Measurements from ENCODE around the gene ABRAXAS1. TPM values are rescaled to one million over a fixed set of nuclear protein-coding genes. Genes with fewer than 3 reads are reported as not detected.
"Not testable (repeated sequence)": the region's sequence is repeated elsewhere in the genome, so short reads cannot be mapped to it uniquely, and the experiment has no call there.

The ABRAXAS1 gene
- total and polyA plus RNA-seq, 2 donors (not counting 1 experiment from before 2014, with no cell fraction given): 5.4 to 38.4 TPM

- Mint-ChIP-seq H3K9me3 (ENCODE audit: insufficient read depth) (no peaks in the 10 kb centered on the region), H3K27ac (no peak overlapping the region), H3K27me3 (no peaks in the 10 kb centered on the region), H3K4me1 (no peaks in the 10 kb centered on the region), H3K4me3 (no peak overlapping the region)
- intact Hi-C loops (cut with micrococcal nuclease): loop anchor here (5.0 kb wide), 1 partner anchor 39 kb away; the partner anchor contains the start of gene GPAT3
- ChIA-PET POLR2A (no interaction called here), CTCF (interaction anchor here (1.3 to 1.4 kb wide), 2 partner anchors 8 to 9 kb away, joined by 5 to 6 read pairs; no protein-coding TSS in a partner anchor)
- no peak for DNase-seq
- Histone ChIP-seq H3K4me3 (ENCODE audit: control extremely low read depth in 1 of 5, extremely low read depth in 1 of 5, insufficient read depth in 1 of 5, low read depth in 2 of 5, low read length in 4 of 5) (no peak overlapping the region), H3K79me2 (ENCODE audit: control insufficient read depth, insufficient read depth, low read length) (no peaks in the 10 kb centered on the region), H2AFZ (ENCODE audit: insufficient read depth, low read depth, low read length, poor library complexity, severe bottlenecking) (no peak overlapping the region), H3K4me1 (ENCODE audit: control insufficient read depth in 2 of 2, insufficient read depth in 2 of 2, low read length in 2 of 2) (no peaks in the 10 kb centered on the region), H3K27ac (ENCODE audit: low read length in 2 of 2) (no peak overlapping the region), H4K20me1 (ENCODE audit: control insufficient read depth, insufficient read depth, low read length, poor library complexity, severe bottlenecking) (no peaks in the 10 kb centered on the region), H3K9me3 (ENCODE audit: control extremely low read depth in 1 of 3, control insufficient read depth in 2 of 3, insufficient read depth in 1 of 3, low read length in 2 of 3) (no peaks in the 10 kb centered on the region), H3K36me3 (replicated peaks in 1 of 2; ENCODE audit: control extremely low read depth in 1 of 2, control insufficient read depth in 1 of 2, extremely low read depth in 1 of 2, insufficient read depth in 2 of 2, low read length in 1 of 2) (no peaks in the 10 kb centered on the region), H3K27me3 (replicated peaks in 1 of 4; ENCODE audit: control extremely low read depth in 1 of 4, control insufficient read depth in 3 of 4, insufficient read depth in 4 of 4, low read length in 3 of 4) (no peaks in the 10 kb centered on the region), H3K9ac (ENCODE audit: low read length) (no peak overlapping the region), H3K4me2 (replicated peaks; ENCODE audit: low read depth, low read length, poor library complexity, severe bottlenecking) (no peak overlapping the region)
- no CpG with 5 or more reads among the region's 1 CpG for whole genome bisulfite sequencing (ENCODE audit: insufficient coverage)
- no peak for ATAC-seq (ENCODE audit: low read depth)
- TF ChIP-seq CTCF (IDR thresholded peaks at IDR 0.05): no peak
- no peak for TF ChIP-seq EZH2 (IDR thresholded peaks at IDR 0.05; ENCODE audit: borderline replicate concordance, insufficient read depth, low read depth, low read length, poor library complexity, severe bottlenecking)
Measured at GRCh38 chr4:83498187-83498586, 13.3 kb upstream of the ABRAXAS1 start.

GRCh38 chr4:83496085-83496917, 11.4 kb upstream of the ABRAXAS1 start:
- H3K27ac ChIP-seq (ENCODE audit: low read length in 2 of 2): not testable (repeated sequence)

More at GRCh38 chr4:83496085-83496917, 11.4 kb upstream of the ABRAXAS1 start:
- CTCF ChIA-PET: interaction anchor here (0.9 to 2.1 kb wide), 3 partner anchors 10 to 149 kb away, joined by 3 to 7 read pairs (median 5); no protein-coding TSS in a partner anchor
- H3K4me1 Mint-ChIP-seq; H4K20me1 ChIP-seq (ENCODE audit: control insufficient read depth, insufficient read depth, low read length, poor library complexity, severe bottlenecking); H3K27ac Mint-ChIP-seq; DNase-seq; H3K9ac ChIP-seq (ENCODE audit: low read length); H3K9me3 ChIP-seq (ENCODE audit: control extremely low read depth in 1 of 3, control insufficient read depth in 2 of 3, insufficient read depth in 1 of 3, low read length in 2 of 3); H3K79me2 ChIP-seq (ENCODE audit: control insufficient read depth, insufficient read depth, low read length); ATAC-seq (ENCODE audit: low read depth); H3K36me3 ChIP-seq (replicated peaks in 1 of 2; ENCODE audit: control extremely low read depth in 1 of 2, control insufficient read depth in 1 of 2, extremely low read depth in 1 of 2, insufficient read depth in 2 of 2, low read length in 1 of 2); H3K4me2 ChIP-seq (replicated peaks; ENCODE audit: low read depth, low read length, poor library complexity, severe bottlenecking); H3K4me1 ChIP-seq (ENCODE audit: control insufficient read depth in 2 of 2, insufficient read depth in 2 of 2, low read length in 2 of 2); H3K27me3 ChIP-seq (replicated peaks in 1 of 4; ENCODE audit: control extremely low read depth in 1 of 4, control insufficient read depth in 3 of 4, insufficient read depth in 4 of 4, low read length in 3 of 4); H3K9me3 Mint-ChIP-seq (ENCODE audit: insufficient read depth); POLR2A ChIA-PET; H2AFZ ChIP-seq (ENCODE audit: insufficient read depth, low read depth, low read length, poor library complexity, severe bottlenecking); H3K4me3 Mint-ChIP-seq; H3K4me3 ChIP-seq (ENCODE audit: control extremely low read depth in 1 of 5, extremely low read depth in 1 of 5, insufficient read depth in 1 of 5, low read depth in 2 of 5, low read length in 4 of 5); H3K27me3 Mint-ChIP-seq: not testable (repeated sequence)
- 95% methylated on average over 6 of the region's 8 CpGs for WGBS (ENCODE audit: insufficient coverage)
- intact Hi-C loops (cut with micrococcal nuclease): loop anchor here (5.0 kb wide), 1 partner anchor 41 kb away; the partner anchor contains the start of gene GPAT3
